DOHH2 (cell line): ENCODE data around the gene MRS2.
"Not testable (repeated sequence)": the region's sequence is repeated elsewhere in the genome, so short reads cannot be mapped to it uniquely, and the experiment has no call there.

Source experiments
- H3F3A ChIP-seq: fragments of 200-600 bp; sonication (generic), shearing (Covaris generic); 2 replicates; pipeline ENCODE4 v1.6.0; 2016; ENCODE audit warnings: antibody characterized with exemption, mild to moderate bottlenecking; ENCODE audit not compliant: control insufficient read depth, insufficient read depth
- H3K27ac ChIP-seq: fragments of 200-600 bp; sonication (generic); 2 replicates; pipeline ENCODE4 v1.5.1; 2014; ENCODE audit warnings: low read depth, mild to moderate bottlenecking, low read length, moderate library complexity
- H3K27me3 ChIP-seq: fragments of 200-600 bp; sonication (generic); 2 replicates; pipeline ENCODE4 v1.6.1; 2014; ENCODE audit warnings: mild to moderate bottlenecking, low read length, mixed read lengths; ENCODE audit not compliant: control insufficient read depth
- H3K36me3 ChIP-seq: fragments of 200-600 bp; sonication (generic); 2 replicates; pipeline ENCODE4 v1.6.1; 2014; ENCODE audit warnings: mild to moderate bottlenecking, low read length, moderate library complexity, mixed read lengths; ENCODE audit not compliant: control insufficient read depth
- H3K4me1 ChIP-seq: fragments of 200-600 bp; sonication (generic); 2 replicates; pipeline ENCODE4 v1.6.1; 2014; ENCODE audit warnings: mild to moderate bottlenecking, low read length, mixed read lengths; ENCODE audit not compliant: control insufficient read depth
- H3K4me2 ChIP-seq: fragments of 200-600 bp; sonication (generic); 2 replicates; pipeline ENCODE4 v1.6.0; 2014; ENCODE audit warnings: mild to moderate bottlenecking, low read length, moderate library complexity
- H3K4me3 ChIP-seq: fragments of 200-600 bp; sonication (generic); 2 replicates; pipeline ENCODE4 v1.5.1; 2014; ENCODE audit warnings: mild to moderate bottlenecking, low read length, mixed read lengths
- H3K79me2 ChIP-seq: fragments of 200-600 bp; sonication (generic); 2 replicates; pipeline ENCODE4 v1.6.1; 2014; ENCODE audit warnings: mild to moderate bottlenecking, low read length, mixed read lengths; ENCODE audit not compliant: control insufficient read depth
- H3K9me2 ChIP-seq: fragments of 200-600 bp; sonication (generic); replicated peaks from 2 replicates; pipeline ENCODE4 v1.6.1; 2014; ENCODE audit warnings: mild to moderate bottlenecking, low read length, mixed read lengths; ENCODE audit not compliant: control insufficient read depth
- H3K9me3 ChIP-seq: fragments of 200-600 bp; sonication (generic); 2 replicates; pipeline ENCODE4 v1.6.1; 2014; ENCODE audit warnings: antibody characterized with exemption, low read length, mixed read lengths; ENCODE audit not compliant: control insufficient read depth, insufficient read depth
- H4K20me1 ChIP-seq: fragments of 200-600 bp; sonication (generic); 2 replicates; pipeline ENCODE4 v1.6.0; 2014; ENCODE audit warnings: low read depth, mild to moderate bottlenecking, antibody characterized with exemption, low read length, moderate library complexity; ENCODE audit not compliant: control insufficient read depth, insufficient read depth
- EZH2phosphoT487 ChIP-seq: fragments of 200-600 bp; sonication (generic); IDR thresholded peaks from 2 replicates; pipeline ENCODE4 v1.6.1; 2017; ENCODE audit warnings: borderline replicate concordance, mild to moderate bottlenecking, antibody characterized with exemption, low read length, moderate library complexity, mixed read lengths
- TF ChIP-seq, protein P1 (sequence below): fragments of 200-600 bp; sonication (generic); IDR thresholded peaks from one replicate; pipeline ENCODE4 v1.5.1; 2014; ENCODE audit warnings: antibody characterized with exemption, mild to moderate bottlenecking, low read depth, low read length; ENCODE audit not compliant: poor library complexity, severe bottlenecking

The MRS2 gene

DNA sequence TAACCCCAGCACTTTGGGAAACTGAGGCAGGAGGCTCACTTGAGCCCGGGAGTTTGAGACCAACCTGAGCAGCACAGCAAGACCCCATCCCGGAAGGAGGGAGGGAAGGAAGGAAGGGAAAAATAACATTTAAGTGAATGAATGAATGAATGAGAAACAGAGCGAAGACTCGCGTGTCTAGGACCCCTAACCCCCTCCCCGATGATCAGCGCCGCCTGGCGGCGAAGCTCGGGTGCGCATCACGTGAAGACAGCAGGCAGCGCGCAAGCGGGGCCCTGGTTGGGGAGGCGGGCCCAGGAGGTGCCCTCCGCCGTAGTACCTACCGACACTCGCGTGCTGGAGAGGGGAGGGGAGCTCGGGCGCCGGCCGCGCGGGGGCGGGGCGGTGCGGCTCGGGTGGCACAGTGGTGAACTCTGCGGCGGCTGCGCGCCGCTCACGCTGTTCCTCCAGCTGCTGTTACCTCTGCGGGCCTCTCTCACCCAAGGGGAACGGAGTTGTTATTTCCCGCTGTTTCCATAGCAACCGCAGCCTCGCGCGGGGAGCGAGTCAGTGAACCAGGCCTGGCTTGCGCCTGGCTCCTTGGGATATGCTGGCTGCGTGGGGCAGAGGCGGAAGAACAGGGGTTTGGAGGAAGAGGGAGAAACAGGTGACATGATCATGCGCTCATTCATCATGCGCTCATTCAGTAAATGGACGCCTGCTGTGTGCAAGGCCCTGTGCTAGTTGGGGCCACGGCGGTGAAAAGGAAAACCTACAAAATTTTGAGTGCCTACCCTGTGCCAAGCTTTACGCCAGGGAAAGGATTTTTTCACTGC is 42.9 kb upstream of the MRS2 start:
- peak overlapping the region; percentile 84 for H3K4me2 ChIP-seq
- H3K79me2 ChIP-seq = no peaks in the 10 kb centered on the region
- peaks cover 12% of the 10 kb centered on the region for H3K4me1 ChIP-seq
- peaks cover 9% of the 10 kb centered on the region for H3K27me3 ChIP-seq
- TF ChIP-seq, protein P1, sequence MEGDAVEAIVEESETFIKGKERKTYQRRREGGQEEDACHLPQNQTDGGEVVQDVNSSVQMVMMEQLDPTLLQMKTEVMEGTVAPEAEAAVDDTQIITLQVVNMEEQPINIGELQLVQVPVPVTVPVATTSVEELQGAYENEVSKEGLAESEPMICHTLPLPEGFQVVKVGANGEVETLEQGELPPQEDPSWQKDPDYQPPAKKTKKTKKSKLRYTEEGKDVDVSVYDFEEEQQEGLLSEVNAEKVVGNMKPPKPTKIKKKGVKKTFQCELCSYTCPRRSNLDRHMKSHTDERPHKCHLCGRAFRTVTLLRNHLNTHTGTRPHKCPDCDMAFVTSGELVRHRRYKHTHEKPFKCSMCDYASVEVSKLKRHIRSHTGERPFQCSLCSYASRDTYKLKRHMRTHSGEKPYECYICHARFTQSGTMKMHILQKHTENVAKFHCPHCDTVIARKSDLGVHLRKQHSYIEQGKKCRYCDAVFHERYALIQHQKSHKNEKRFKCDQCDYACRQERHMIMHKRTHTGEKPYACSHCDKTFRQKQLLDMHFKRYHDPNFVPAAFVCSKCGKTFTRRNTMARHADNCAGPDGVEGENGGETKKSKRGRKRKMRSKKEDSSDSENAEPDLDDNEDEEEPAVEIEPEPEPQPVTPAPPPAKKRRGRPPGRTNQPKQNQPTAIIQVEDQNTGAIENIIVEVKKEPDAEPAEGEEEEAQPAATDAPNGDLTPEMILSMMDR = peak; percentile 95
- no peak for TF ChIP-seq EZH2phosphoT487
- peak overlapping the region; percentile 76 for H3K4me3 ChIP-seq
- no peak overlapping the region for H3K27ac ChIP-seq
- no peaks in the 10 kb centered on the region for H3K36me3 ChIP-seq
- peaks cover 9% of the 10 kb centered on the region; the same call in 1 of the 2 replicates for H3F3A ChIP-seq
- H3K9me2 ChIP-seq = no peaks in the 10 kb centered on the region
- H3K9me3 ChIP-seq = no peaks in the 10 kb centered on the region
- no peaks in the 10 kb centered on the region for H4K20me1 ChIP-seq

DNA sequence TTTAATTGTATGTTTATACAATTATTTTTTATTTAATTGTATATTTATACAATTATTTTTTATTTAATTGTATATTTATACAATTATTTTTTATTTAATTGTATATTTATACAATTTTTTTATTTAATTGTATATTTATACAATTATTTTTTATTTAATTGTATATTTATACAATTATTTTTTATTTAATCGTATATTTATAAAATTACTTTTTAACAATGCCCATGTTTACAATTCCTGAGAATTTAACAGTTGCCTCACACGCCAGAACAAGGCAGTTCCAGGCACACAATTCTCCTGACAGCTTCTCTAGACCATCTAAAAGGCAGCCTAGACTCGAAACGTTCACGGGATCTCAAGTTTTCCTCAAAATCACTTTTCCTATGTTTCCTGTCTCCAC is 40.4 kb upstream of the MRS2 start:
- not testable (repeated sequence) for H3K4me3 ChIP-seq, H3K79me2 ChIP-seq, H3F3A ChIP-seq, H3K27me3 ChIP-seq, H3K4me2 ChIP-seq, H4K20me1 ChIP-seq, H3K36me3 ChIP-seq, H3K27ac ChIP-seq, H3K9me2 ChIP-seq, H3K9me3 ChIP-seq
- H3K4me1 ChIP-seq = peaks cover 12% of the 10 kb centered on the region

DNA sequence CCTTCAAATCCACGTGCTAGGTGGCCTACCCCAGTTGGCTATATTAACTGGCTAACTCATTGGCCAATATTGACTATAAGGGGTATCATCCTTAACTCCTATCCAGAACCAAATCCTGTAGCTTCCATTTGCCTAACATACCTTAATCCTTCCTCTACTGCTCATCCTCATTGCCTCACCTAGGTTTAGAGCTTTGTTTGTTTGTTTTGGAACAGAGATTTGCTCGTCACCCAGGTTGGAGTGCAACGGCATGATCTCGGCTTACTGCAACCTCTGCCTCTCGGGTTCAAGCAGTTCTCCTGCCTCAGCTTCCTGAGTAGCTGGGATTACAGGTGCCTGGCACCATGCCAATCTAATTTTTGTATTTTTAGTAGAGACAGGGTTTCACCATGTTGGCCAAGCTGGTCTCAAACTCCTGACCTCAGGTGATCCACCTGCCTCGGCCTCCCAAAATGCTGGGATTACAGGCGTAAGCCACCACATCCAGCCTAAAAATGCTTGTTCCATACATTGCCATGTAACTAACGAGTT is 37.6 kb upstream of the MRS2 start:
- H3F3A ChIP-seq, H3K36me3 ChIP-seq, H3K4me2 ChIP-seq, H3K4me1 ChIP-seq, H3K9me2 ChIP-seq, H3K9me3 ChIP-seq, H3K27me3 ChIP-seq, H3K79me2 ChIP-seq, H4K20me1 ChIP-seq, H3K4me3 ChIP-seq, H3K27ac ChIP-seq: not testable (repeated sequence)

DNA sequence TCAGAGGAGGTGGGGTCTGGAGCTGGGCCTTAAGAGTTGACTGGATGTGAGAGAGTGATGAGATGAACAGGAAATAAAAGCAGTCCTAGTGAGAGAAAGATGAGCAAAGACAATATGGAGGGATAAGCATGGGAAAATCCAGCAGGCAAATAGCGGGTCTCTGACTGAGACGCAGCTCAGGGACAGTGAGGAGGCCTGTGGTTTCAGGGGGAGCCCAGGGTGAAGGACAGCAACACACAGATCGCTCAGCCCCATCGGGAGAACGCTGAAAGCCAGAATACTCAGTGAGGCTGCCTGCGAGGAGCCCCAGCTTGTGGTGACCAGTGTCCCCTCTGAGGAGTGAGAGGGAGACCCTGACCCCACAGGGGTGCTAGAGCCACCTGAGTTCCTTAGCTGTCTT is 28.1 kb upstream of the MRS2 start:
- Histone ChIP-seq H3K4me2 (no peak overlapping the region), H3K4me3 (no peak overlapping the region), H3K9me2 (no peaks in the 10 kb centered on the region), H3K36me3 (no peaks in the 10 kb centered on the region), H4K20me1 (no peaks in the 10 kb centered on the region), H3K79me2 (no peaks in the 10 kb centered on the region), H3K27ac (no peak overlapping the region), H3K27me3 (peaks cover 3% of the 10 kb centered on the region; the same call in 1 of the 2 replicates), H3K9me3 (no peaks in the 10 kb centered on the region), H3K4me1 (no peaks in the 10 kb centered on the region), H3F3A (no peaks in the 10 kb centered on the region)
- no peak for TF ChIP-seq EZH2phosphoT487
- TF ChIP-seq, protein P1 = no peak
